GM18505 (cell line): Measurements from ENCODE around the gene MED15.

ENCODE experiments used
- ATAC-seq: cut with Tn5 transposase; IDR thresholded peaks from one replicate; pipeline ENCODE4 v1.9.1; 2021; ENCODE audit not compliant: unreplicated experiment
- POLR2A ChIP-seq: IDR thresholded peaks from 4 replicates; pipeline ENCODE4 v1.6.1; 2011; ENCODE audit warnings: borderline replicate concordance; ENCODE audit not compliant: insufficient read depth, insufficient read length; ENCODE audit errors: extremely low read depth

The MED15 gene

GRCh38 chr22:20575724-20576444 lies 68.5 kb downstream of the MED15 start:
- TF ChIP-seq POLR2A = no peak
- ATAC-seq = no peak

- TF ChIP-seq POLR2A = no peak
- no peak for ATAC-seq
Observed at GRCh38 chr22:20576445-20576816, 69.0 kb downstream of the MED15 start.

- no peak for TF ChIP-seq POLR2A
- no peak for ATAC-seq
Observed at GRCh38 chr22:20577045-20577444, 69.6 kb downstream of the MED15 start.

GRCh38 chr22:20577549-20577975 lies 70.2 kb downstream of the MED15 start:
- TF ChIP-seq POLR2A = no peak
- ATAC-seq = no peak

- TF ChIP-seq POLR2A = no peak
- ATAC-seq = no peak
Observed at GRCh38 chr22:20578192-20578591, 70.8 kb downstream of the MED15 start.

- no peak for TF ChIP-seq POLR2A
Observed at GRCh38 chr22:20578707-20579106, 71.3 kb downstream of the MED15 start.

GRCh38 chr22:20579273-20580120 lies 72.1 kb downstream of the MED15 start:
- TF ChIP-seq POLR2A = no peak
- no peak for ATAC-seq

More at GRCh38 chr22:20578707-20579106, 71.3 kb downstream of the MED15 start:
- no peak for ATAC-seq

GRCh38 chr22:20580179-20580578 lies 72.8 kb downstream of the MED15 start:
- ATAC-seq = no peak
- TF ChIP-seq POLR2A = no peak

GRCh38 chr22:20580611-20581502 lies 73.4 kb downstream of the MED15 start:
- no peak for TF ChIP-seq POLR2A
- ATAC-seq = no peak

GRCh38 chr22:20581503-20582170 lies 74.2 kb downstream of the MED15 start:
- ATAC-seq = no peak
- no peak for TF ChIP-seq POLR2A

- TF ChIP-seq POLR2A = no peak
- no peak for ATAC-seq
Observed at GRCh38 chr22:20582171-20582511, 74.7 kb downstream of the MED15 start.

- no peak for ATAC-seq
- no peak for TF ChIP-seq POLR2A
Observed at GRCh38 chr22:20582520-20583361, 75.3 kb downstream of the MED15 start.
